Fibroblast of villous mesenchyme (primary cell): ENCODE data around the gene FSTL4. TPM values are rescaled to one million over a fixed set of nuclear protein-coding genes. Genes with fewer than 3 reads are reported as not detected.
"Not testable (repeated sequence)": the region's sequence is repeated elsewhere in the genome, so short reads cannot be mapped to it uniquely, and the experiment has no call there.

Source experiments
- DNase-seq: peaks from one replicate; pipeline ENCODE4 v3.0.0-alpha.2; 2010; ENCODE audit warnings: low read depth
- H3K4me3 ChIP-seq: 2 replicates; pipeline ENCODE4 v1.5.1; 2011; ENCODE audit warnings: low read depth, mild to moderate bottlenecking, low read length
- total RNA-seq: library from RNA; depleted of rRNA; stranded (reverse); fragments of >200 nt; gene quantifications from 2 replicates; pipeline ENCODE4 v1.2.3, GENCODE V29; 2012
- TF ChIP-seq, protein P1 (sequence below): IDR thresholded peaks from 2 replicates; pipeline ENCODE4 v1.5.1; 2012; ENCODE audit warnings: low read depth, mild to moderate bottlenecking, low read length; ENCODE audit not compliant: insufficient read depth

FSTL4 gene
- total RNA-seq, 1 donor, result not detected

DNA sequence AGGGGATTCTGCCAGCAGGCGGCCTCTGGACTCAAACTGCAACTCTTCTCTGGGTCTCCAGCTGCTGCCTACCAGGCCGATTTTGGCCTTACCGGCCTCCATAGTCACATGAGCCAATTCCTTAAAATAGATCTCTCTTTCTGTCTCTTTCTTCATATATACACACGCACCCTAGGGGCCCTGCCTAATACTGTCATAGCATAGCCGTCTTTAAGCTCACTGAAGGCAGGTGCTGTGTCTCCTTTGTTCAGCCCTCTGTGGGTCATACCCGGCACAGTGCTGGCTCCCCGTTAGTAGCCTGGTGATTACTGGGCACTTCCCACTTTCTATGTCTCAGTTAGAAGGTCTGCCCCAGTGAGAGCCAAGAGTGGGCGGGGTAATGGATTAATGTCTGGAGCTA lies 419.6 kb downstream of the FSTL4 start:
- no peak for DNase-seq
- H3K4me3 ChIP-seq, result no peak overlapping the region
- TF ChIP-seq, protein P1, sequence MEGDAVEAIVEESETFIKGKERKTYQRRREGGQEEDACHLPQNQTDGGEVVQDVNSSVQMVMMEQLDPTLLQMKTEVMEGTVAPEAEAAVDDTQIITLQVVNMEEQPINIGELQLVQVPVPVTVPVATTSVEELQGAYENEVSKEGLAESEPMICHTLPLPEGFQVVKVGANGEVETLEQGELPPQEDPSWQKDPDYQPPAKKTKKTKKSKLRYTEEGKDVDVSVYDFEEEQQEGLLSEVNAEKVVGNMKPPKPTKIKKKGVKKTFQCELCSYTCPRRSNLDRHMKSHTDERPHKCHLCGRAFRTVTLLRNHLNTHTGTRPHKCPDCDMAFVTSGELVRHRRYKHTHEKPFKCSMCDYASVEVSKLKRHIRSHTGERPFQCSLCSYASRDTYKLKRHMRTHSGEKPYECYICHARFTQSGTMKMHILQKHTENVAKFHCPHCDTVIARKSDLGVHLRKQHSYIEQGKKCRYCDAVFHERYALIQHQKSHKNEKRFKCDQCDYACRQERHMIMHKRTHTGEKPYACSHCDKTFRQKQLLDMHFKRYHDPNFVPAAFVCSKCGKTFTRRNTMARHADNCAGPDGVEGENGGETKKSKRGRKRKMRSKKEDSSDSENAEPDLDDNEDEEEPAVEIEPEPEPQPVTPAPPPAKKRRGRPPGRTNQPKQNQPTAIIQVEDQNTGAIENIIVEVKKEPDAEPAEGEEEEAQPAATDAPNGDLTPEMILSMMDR, result no peak

DNA sequence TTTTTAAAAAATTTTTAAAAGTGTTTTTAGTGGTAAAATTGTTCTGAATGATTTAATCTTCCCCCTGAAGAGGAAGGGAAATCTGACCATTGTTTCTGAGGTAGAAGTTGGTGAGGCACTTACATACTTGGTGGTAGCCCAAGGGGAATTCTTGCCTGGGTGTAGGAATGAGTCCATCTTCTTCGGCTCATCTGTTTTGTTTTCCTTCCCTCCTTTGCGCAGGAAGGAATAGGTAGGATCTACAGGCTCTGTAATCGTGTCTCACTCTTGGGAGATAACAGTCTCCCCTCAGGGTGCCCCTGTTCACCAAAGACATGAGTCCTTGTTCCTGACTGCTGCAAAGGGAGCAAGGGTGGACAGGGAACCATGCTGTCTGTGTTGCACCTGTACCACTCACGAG lies 422.5 kb downstream of the FSTL4 start:
- no peak for DNase-seq
- TF ChIP-seq, protein P1, result no peak
- H3K4me3 ChIP-seq, result no peak overlapping the region

DNA sequence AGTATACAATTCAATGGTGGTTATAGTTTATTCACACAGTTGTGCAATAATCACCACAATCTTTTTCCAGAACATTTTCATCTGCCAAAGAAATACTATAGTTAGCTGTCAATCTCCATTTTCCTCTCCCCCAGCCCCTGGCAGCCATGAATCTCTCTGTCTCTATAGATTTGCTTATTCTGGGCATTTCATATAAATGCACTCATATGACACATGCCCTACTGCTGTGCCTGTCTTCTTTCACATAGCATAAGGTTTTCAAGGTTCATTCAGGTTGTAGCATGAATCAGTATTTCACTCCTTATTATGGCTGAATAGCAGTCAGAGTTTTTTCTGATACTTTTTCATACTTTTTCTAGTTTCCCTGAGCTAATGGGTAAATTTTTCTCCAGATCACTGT lies 432.9 kb downstream of the FSTL4 start:
- TF ChIP-seq, protein P1, result no peak
- H3K4me3 ChIP-seq, result no peak overlapping the region
- no peak for DNase-seq

- DNase-seq, H3K4me3 ChIP-seq: not testable (repeated sequence)
Observed at GRCh38 chr5:133170756-133171387, 441.5 kb downstream of the FSTL4 start.

GRCh38 chr5:133164759-133165158 lies 447.6 kb downstream of the FSTL4 start:
- TF ChIP-seq, protein P1, result no peak
- DNase-seq, result no peak
- no peak overlapping the region for H3K4me3 ChIP-seq

- H3K4me3 ChIP-seq, result no peak overlapping the region
- no peak for DNase-seq
- TF ChIP-seq, protein P1, result no peak
Observed at GRCh38 chr5:133163839-133164238, 448.5 kb downstream of the FSTL4 start.

- no peak overlapping the region for H3K4me3 ChIP-seq
- TF ChIP-seq, protein P1, result no peak
- DNase-seq, result no peak
Observed at GRCh38 chr5:133159543-133159942, 452.8 kb downstream of the FSTL4 start.
